Measurements from ENCODE around the gene GLCE.

The GLCE gene

GRCh38 chr15:69134791-69135190, 25.6 kb upstream of the GLCE start:
- no peak for DNase-seq (ENCODE audit: low read depth in 2 of 2)
- no peak for TF ChIP-seq CTCF (IDR thresholded peaks at IDR 0.05; ENCODE audit: low read depth, low read length)
- no peak overlapping the region for H3K4me3 ChIP-seq (replicated peaks in 1 of 2; ENCODE audit: low read depth in 2 of 2, low read length in 2 of 2)

- no peak for DNase-seq (ENCODE audit: low read depth in 2 of 2)
- TF ChIP-seq CTCF (IDR thresholded peaks at IDR 0.05; ENCODE audit: low read depth, low read length): no peak
- no peak overlapping the region for H3K4me3 ChIP-seq (replicated peaks in 1 of 2; ENCODE audit: low read depth in 2 of 2, low read length in 2 of 2)
These were observed 24.9 kb upstream of the GLCE start for GRCh38 chr15:69135499-69135898.

- TF ChIP-seq CTCF (IDR thresholded peaks at IDR 0.05; ENCODE audit: low read depth, low read length): no peak
- H3K4me3 ChIP-seq (replicated peaks in 1 of 2; ENCODE audit: low read depth in 2 of 2, low read length in 2 of 2): no peak overlapping the region
- no peak for DNase-seq (ENCODE audit: low read depth in 2 of 2)
These were observed 21.5 kb upstream of the GLCE start for GRCh38 chr15:69138963-69139362.

GRCh38 chr15:69140306-69140705, 20.1 kb upstream of the GLCE start:
- no peak for TF ChIP-seq CTCF (IDR thresholded peaks at IDR 0.05; ENCODE audit: low read depth, low read length)

GRCh38 chr15:69141286-69141701, 19.1 kb upstream of the GLCE start:
- peak in 1 of 2 donors; percentile 14 for DNase-seq (ENCODE audit: low read depth in 2 of 2)
- TF ChIP-seq CTCF (IDR thresholded peaks at IDR 0.05; ENCODE audit: low read depth, low read length): no peak
- H3K4me3 ChIP-seq (replicated peaks in 1 of 2; ENCODE audit: low read depth in 2 of 2, low read length in 2 of 2): no peak overlapping the region

More at GRCh38 chr15:69140306-69140705, 20.1 kb upstream of the GLCE start:
- peak in 1 of 2 donors; percentile 31 for DNase-seq (ENCODE audit: low read depth in 2 of 2)
- no peak overlapping the region for H3K4me3 ChIP-seq (replicated peaks in 1 of 2; ENCODE audit: low read depth in 2 of 2, low read length in 2 of 2)

- TF ChIP-seq CTCF (IDR thresholded peaks at IDR 0.05; ENCODE audit: low read depth, low read length): no peak
- DNase-seq (ENCODE audit: low read depth in 2 of 2): no peak
- no peak overlapping the region for H3K4me3 ChIP-seq (replicated peaks in 1 of 2; ENCODE audit: low read depth in 2 of 2, low read length in 2 of 2)
These were observed 18.6 kb upstream of the GLCE start for GRCh38 chr15:69141833-69142232.

GRCh38 chr15:69143756-69144436, 16.5 kb upstream of the GLCE start:
- TF ChIP-seq CTCF (IDR thresholded peaks at IDR 0.05; ENCODE audit: low read depth, low read length): no peak
- DNase-seq (ENCODE audit: low read depth in 2 of 2): no peak

More at GRCh38 chr15:69143756-69144436, 16.5 kb upstream of the GLCE start:
- H3K4me3 ChIP-seq (replicated peaks in 1 of 2; ENCODE audit: low read depth in 2 of 2, low read length in 2 of 2): no peak overlapping the region
